Embryonic facial prominence (tissue), 1 donor: ENCODE data around the gene RNF187.
"Not testable (repeated sequence)": the region's sequence is repeated elsewhere in the genome, so short reads cannot be mapped to it uniquely, and the experiment has no call there.

Source experiments
- DNase-seq: peaks from one replicate; pipeline ENCODE4 v3.0.0-alpha.2; 2016; ENCODE audit errors: extremely low spot score

RNF187 gene

GRCh38 chr1:228460821-228461220 is 26.4 kb upstream of the RNF187 start:
- DNase-seq: no peak

- DNase-seq: no peak
These were observed 24.6 kb upstream of the RNF187 start for GRCh38 chr1:228462560-228462959.

GRCh38 chr1:228463009-228463558 is 24.1 kb upstream of the RNF187 start:
- DNase-seq: no peak

GRCh38 chr1:228463559-228464455 is 23.4 kb upstream of the RNF187 start:
- no peak for DNase-seq

- peak; percentile 59 for DNase-seq
These were observed 22.6 kb upstream of the RNF187 start for GRCh38 chr1:228464487-228464983.

GRCh38 chr1:228465141-228465540 is 22.0 kb upstream of the RNF187 start:
- DNase-seq: no peak

- DNase-seq: no peak
These were observed 21.5 kb upstream of the RNF187 start for GRCh38 chr1:228465571-228466146.

- DNase-seq: not testable (repeated sequence)
These were observed 19.0 kb upstream of the RNF187 start for GRCh38 chr1:228468188-228468587.

- no peak for DNase-seq
These were observed 17.6 kb upstream of the RNF187 start for GRCh38 chr1:228469413-228470162.

GRCh38 chr1:228471154-228471761 is 15.9 kb upstream of the RNF187 start:
- no peak for DNase-seq

GRCh38 chr1:228471762-228472398 is 15.3 kb upstream of the RNF187 start:
- DNase-seq: no peak

GRCh38 chr1:228472655-228473054 is 14.5 kb upstream of the RNF187 start:
- no peak for DNase-seq

- no peak for DNase-seq
These were observed 12.7 kb upstream of the RNF187 start for GRCh38 chr1:228474507-228474906.

- DNase-seq: no peak
These were observed 11.4 kb upstream of the RNF187 start for GRCh38 chr1:228475812-228476211.

- DNase-seq: no peak
These were observed 9.9 kb upstream of the RNF187 start for GRCh38 chr1:228477263-228477662.

GRCh38 chr1:228478326-228478725 is 8.9 kb upstream of the RNF187 start:
- no peak for DNase-seq

GRCh38 chr1:228478912-228479711 is 8.1 kb upstream of the RNF187 start:
- no peak for DNase-seq

- DNase-seq: no peak
These were observed 3.4 kb upstream of the RNF187 start for GRCh38 chr1:228483789-228484188.

- DNase-seq: peak; percentile 71
These were observed 416 bp upstream of the RNF187 start for GRCh38 chr1:228486596-228487335.
